Right hindlimb (tissue), 1 donor: Measurements from ENCODE around the gene GCSH.

Source experiments
- DNase-seq: peaks from one replicate; pipeline ENCODE4 v3.0.0-alpha.2; 2018

The GCSH gene

GRCh38 chr16:81099958-81100357, 3.8 kb upstream of the GCSH start:
- DNase-seq: no peak

- DNase-seq: no peak
These were observed 1.0 kb upstream of the GCSH start for GRCh38 chr16:81097230-81097629.

GRCh38 chr16:81096715-81097208, 567 bp upstream of the GCSH start:
- no peak for DNase-seq

- no peak for DNase-seq
These were observed 592 bp downstream of the GCSH start for GRCh38 chr16:81095653-81095952.

GRCh38 chr16:81094771-81095251, 1.4 kb downstream of the GCSH start:
- DNase-seq: no peak

GRCh38 chr16:81088836-81089235, 7.4 kb downstream of the GCSH start:
- no peak for DNase-seq

- DNase-seq: no peak
These were observed 15.2 kb downstream of the GCSH start for GRCh38 chr16:81081014-81081413.

GRCh38 chr16:81080233-81080632, 16.0 kb downstream of the GCSH start:
- no peak for DNase-seq

- DNase-seq: peak; percentile 99
These were observed 18.9 kb downstream of the GCSH start, which contains the start of gene C16orf46 for GRCh38 chr16:81077076-81077940. C16orf46 (minus strand) TSS chr16:81077238; CDS start chr16:81063955, 13,283 bp downstream.

- no peak for DNase-seq
These were observed 19.6 kb downstream of the GCSH start for GRCh38 chr16:81076566-81077075.

GRCh38 chr16:81073560-81074330, 22.4 kb downstream of the GCSH start:
- DNase-seq: no peak

- DNase-seq: no peak
These were observed 24.4 kb downstream of the GCSH start for GRCh38 chr16:81071805-81072204.

- no peak for DNase-seq
These were observed 25.2 kb downstream of the GCSH start for GRCh38 chr16:81070979-81071378.

GRCh38 chr16:81069063-81069462, 27.1 kb downstream of the GCSH start:
- DNase-seq: no peak

- DNase-seq: no peak
These were observed 29.0 kb downstream of the GCSH start for GRCh38 chr16:81067166-81067565.

- no peak for DNase-seq
These were observed 29.5 kb downstream of the GCSH start for GRCh38 chr16:81066681-81067080.

- no peak for DNase-seq
These were observed 34.2 kb downstream of the GCSH start for GRCh38 chr16:81061871-81062608.

GRCh38 chr16:81061307-81061640, 34.9 kb downstream of the GCSH start:
- no peak for DNase-seq

- no peak for DNase-seq
These were observed 35.5 kb downstream of the GCSH start for GRCh38 chr16:81060576-81061306.

GRCh38 chr16:81053761-81054160, 42.4 kb downstream of the GCSH start:
- no peak for DNase-seq

GRCh38 chr16:81042821-81043220, 53.4 kb downstream of the GCSH start:
- DNase-seq: no peak

GRCh38 chr16:81041696-81042095, 54.5 kb downstream of the GCSH start:
- DNase-seq: no peak
